HL-60 (cell line): ENCODE data around the gene SPTBN1.

Experiments
- DNase-seq, 2 experiments: peaks; one replicate each; pipeline ENCODE4 v3.0.0-alpha.2; 2010 to 2020; ENCODE audit warnings: low read depth in 1 of 2, low spot score in 1 of 2
- H3K27ac ChIP-seq: fragments of 250-450 bp; sonication (Bioruptor Pico); replicated peaks from 2 replicates; pipeline ENCODE4 v1.5.1; 2020; ENCODE audit warnings: mild to moderate bottlenecking, moderate library complexity
- H3K27me3 ChIP-seq: fragments of 250-450 bp; sonication (Bioruptor Pico); 2 replicates; pipeline ENCODE4 v1.5.1; 2021; ENCODE audit warnings: mild to moderate bottlenecking, moderate library complexity; ENCODE audit not compliant: insufficient read depth, poor library complexity, severe bottlenecking
- H3K4me3 ChIP-seq: replicated peaks from 2 replicates; pipeline ENCODE4 v1.5.1; 2011; ENCODE audit warnings: mild to moderate bottlenecking, control low read depth, low read length; ENCODE audit not compliant: insufficient read depth
- GABPA ChIP-seq: IDR thresholded peaks from 2 replicates; pipeline ENCODE4 v1.6.1; 2012; ENCODE audit warnings: low read depth
- POLR2AphosphoS5 ChIP-seq: IDR thresholded peaks from 2 replicates; pipeline ENCODE4 v1.6.1; 2012; ENCODE audit warnings: low read depth
- SPI1 ChIP-seq: IDR thresholded peaks from 2 replicates; pipeline ENCODE4 v1.6.1; 2012; ENCODE audit warnings: low read depth, mild to moderate bottlenecking, borderline replicate concordance
- TF ChIP-seq, protein P1 (sequence below): IDR thresholded peaks from 2 replicates; pipeline ENCODE4 v1.6.1; 2012; ENCODE audit warnings: low read depth; ENCODE audit not compliant: insufficient replicate concordance
- TF ChIP-seq, protein P2 (sequence below): IDR thresholded peaks from one replicate; pipeline ENCODE4 v1.5.1; 2011; ENCODE audit warnings: low read length, control low read depth, inconsistent platforms; ENCODE audit not compliant: insufficient read depth

SPTBN1 gene

DNA sequence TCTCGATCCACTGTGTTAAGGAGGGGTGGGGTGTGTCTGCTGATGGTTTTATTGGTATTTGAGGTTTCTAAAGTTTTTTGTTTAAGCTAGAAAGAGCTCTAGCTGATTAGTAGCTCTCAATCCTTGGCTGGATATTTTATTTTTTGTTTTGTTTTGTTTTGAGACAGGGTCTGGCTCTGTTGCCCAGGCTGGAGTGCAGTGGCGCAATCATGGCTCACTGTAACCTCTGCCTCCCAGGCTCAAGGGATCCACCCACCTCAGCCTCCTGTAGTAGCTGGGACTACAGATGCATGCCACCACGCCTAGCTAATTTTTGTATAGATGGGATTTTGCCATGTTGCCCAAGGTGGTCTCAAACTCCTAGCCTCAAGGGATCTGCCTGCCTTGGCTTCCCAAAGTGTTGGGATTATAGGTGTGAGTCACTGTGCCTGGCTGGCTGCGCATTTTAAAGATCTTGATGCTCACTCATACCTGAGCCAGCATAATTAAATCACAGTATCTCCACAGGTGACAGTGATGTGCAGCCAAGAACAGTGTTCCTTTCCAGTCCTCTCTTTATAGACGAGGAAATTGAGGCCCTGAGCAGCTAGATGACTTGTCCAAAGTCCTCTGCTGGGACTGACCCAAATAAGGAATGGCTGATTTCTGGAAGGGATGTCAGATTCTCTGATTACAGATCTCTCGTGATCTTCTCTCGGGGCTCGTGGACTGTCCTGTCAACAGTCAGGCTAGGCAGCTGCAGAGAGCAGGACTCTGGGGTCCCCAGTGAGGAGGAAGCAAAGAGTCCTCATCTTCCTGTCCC lies 44.5 kb downstream of the SPTBN1 start:
- H3K4me3 ChIP-seq = no peak overlapping the region
- H3K27me3 ChIP-seq = no peaks in the 10 kb centered on the region
- TF ChIP-seq POLR2AphosphoS5 = no peak
- TF ChIP-seq, protein P1, sequence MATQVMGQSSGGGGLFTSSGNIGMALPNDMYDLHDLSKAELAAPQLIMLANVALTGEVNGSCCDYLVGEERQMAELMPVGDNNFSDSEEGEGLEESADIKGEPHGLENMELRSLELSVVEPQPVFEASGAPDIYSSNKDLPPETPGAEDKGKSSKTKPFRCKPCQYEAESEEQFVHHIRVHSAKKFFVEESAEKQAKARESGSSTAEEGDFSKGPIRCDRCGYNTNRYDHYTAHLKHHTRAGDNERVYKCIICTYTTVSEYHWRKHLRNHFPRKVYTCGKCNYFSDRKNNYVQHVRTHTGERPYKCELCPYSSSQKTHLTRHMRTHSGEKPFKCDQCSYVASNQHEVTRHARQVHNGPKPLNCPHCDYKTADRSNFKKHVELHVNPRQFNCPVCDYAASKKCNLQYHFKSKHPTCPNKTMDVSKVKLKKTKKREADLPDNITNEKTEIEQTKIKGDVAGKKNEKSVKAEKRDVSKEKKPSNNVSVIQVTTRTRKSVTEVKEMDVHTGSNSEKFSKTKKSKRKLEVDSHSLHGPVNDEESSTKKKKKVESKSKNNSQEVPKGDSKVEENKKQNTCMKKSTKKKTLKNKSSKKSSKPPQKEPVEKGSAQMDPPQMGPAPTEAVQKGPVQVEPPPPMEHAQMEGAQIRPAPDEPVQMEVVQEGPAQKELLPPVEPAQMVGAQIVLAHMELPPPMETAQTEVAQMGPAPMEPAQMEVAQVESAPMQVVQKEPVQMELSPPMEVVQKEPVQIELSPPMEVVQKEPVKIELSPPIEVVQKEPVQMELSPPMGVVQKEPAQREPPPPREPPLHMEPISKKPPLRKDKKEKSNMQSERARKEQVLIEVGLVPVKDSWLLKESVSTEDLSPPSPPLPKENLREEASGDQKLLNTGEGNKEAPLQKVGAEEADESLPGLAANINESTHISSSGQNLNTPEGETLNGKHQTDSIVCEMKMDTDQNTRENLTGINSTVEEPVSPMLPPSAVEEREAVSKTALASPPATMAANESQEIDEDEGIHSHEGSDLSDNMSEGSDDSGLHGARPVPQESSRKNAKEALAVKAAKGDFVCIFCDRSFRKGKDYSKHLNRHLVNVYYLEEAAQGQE = no peak
- TF ChIP-seq GABPA = no peak
- TF ChIP-seq, protein P2, sequence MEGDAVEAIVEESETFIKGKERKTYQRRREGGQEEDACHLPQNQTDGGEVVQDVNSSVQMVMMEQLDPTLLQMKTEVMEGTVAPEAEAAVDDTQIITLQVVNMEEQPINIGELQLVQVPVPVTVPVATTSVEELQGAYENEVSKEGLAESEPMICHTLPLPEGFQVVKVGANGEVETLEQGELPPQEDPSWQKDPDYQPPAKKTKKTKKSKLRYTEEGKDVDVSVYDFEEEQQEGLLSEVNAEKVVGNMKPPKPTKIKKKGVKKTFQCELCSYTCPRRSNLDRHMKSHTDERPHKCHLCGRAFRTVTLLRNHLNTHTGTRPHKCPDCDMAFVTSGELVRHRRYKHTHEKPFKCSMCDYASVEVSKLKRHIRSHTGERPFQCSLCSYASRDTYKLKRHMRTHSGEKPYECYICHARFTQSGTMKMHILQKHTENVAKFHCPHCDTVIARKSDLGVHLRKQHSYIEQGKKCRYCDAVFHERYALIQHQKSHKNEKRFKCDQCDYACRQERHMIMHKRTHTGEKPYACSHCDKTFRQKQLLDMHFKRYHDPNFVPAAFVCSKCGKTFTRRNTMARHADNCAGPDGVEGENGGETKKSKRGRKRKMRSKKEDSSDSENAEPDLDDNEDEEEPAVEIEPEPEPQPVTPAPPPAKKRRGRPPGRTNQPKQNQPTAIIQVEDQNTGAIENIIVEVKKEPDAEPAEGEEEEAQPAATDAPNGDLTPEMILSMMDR = no peak
- TF ChIP-seq SPI1 = no peak
- DNase-seq = no peak
- H3K27ac ChIP-seq = no peak overlapping the region

DNA sequence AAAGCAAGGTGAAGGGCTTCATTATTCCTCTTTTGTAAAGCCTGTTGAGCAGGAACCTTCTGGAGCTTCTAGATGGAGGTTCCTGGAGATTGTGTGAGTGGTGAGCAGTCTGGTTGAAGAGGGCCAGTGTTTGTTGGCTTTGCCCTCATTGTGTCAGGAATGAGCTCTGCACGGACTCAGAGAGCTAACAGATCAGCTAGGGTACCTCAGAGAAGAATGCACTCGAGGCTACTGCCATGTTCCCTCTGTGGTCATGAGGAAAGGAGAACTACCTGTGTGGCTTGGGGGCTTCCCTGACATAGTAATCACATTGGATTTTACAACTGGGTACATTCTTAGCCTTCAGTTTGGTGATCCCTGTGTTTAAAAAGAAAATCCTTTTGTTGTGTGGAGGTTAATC lies 46.6 kb downstream of the SPTBN1 start:
- Histone ChIP-seq H3K4me3 (no peak overlapping the region), H3K27me3 (no peaks in the 10 kb centered on the region), H3K27ac (no peak overlapping the region)
- TF ChIP-seq SPI1 (no peak), POLR2AphosphoS5 (no peak), GABPA (no peak)
- TF ChIP-seq, protein P1 = no peak
- TF ChIP-seq, protein P2 = no peak
- no peak for DNase-seq

DNA sequence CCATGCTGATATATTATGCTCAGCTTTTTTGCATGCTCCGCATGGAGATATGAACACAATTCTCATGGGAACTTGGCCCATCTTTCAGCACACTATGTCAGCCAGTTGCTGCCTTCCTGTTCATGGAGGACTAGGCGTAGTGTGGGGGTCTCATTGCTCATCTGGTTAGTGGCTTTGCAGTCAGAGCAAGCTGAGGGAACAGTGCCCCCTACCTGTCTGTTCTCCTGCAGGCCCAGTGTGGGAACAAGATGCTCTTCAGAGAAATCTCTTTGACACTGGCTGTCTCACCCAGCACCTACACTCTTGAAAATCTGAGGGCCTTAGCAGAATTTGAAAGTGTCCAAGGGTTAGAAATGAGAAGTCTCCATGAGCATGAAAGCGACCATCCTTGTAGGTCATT lies 47.1 kb downstream of the SPTBN1 start:
- H3K27me3 ChIP-seq = no peaks in the 10 kb centered on the region
- no peak for TF ChIP-seq SPI1
- no peak for TF ChIP-seq POLR2AphosphoS5
- TF ChIP-seq GABPA = no peak
- TF ChIP-seq, protein P1 = no peak
- TF ChIP-seq, protein P2 = peak; percentile 44
- no peak overlapping the region for H3K27ac ChIP-seq
- peak in 1 of 2 experiments; percentile 12 for DNase-seq
- no peak overlapping the region for H3K4me3 ChIP-seq
